Loucy (cell line): ENCODE data around the gene PARP6.
A peak's percentile ranks its signal among the peaks of the same experiment; 100 is the strongest.

ENCODE experiments used
- H2AFZ ChIP-seq: fragments of 200-600 bp; sonication (generic); 2 replicates; pipeline ENCODE4 v1.6.0; 2016; ENCODE audit warnings: antibody characterized with exemption, mild to moderate bottlenecking, low read length, moderate library complexity
- H3F3A ChIP-seq: fragments of 200-600 bp; 2 replicates; pipeline ENCODE4 v1.6.0; 2016; ENCODE audit warnings: antibody characterized with exemption, low read depth, mild to moderate bottlenecking
- H3K27me3 ChIP-seq: fragments of 200-600 bp; sonication (generic); 2 replicates; pipeline ENCODE4 v1.6.1; 2014; ENCODE audit warnings: low read length, mild to moderate bottlenecking; ENCODE audit not compliant: insufficient read depth, poor library complexity, severe bottlenecking
- H3K36me3 ChIP-seq: fragments of 200-600 bp; sonication (generic); 2 replicates; pipeline ENCODE4 v1.6.1; 2016; ENCODE audit warnings: low read length; ENCODE audit not compliant: insufficient read depth
- H3K4me1 ChIP-seq: fragments of 200-600 bp; sonication (generic); 2 replicates; pipeline ENCODE4 v1.5.1; 2014; ENCODE audit warnings: low read length, mild to moderate bottlenecking; ENCODE audit not compliant: insufficient read depth, poor library complexity, severe bottlenecking
- H3K4me2 ChIP-seq: fragments of 200-600 bp; sonication (generic); 2 replicates; pipeline ENCODE4 v1.6.0; 2014; ENCODE audit warnings: antibody characterized with exemption, low read length, low read depth, mild to moderate bottlenecking; ENCODE audit not compliant: poor library complexity, severe bottlenecking
- H3K4me3 ChIP-seq: fragments of 200-600 bp; sonication (generic); 2 replicates; pipeline ENCODE4 v1.5.1; 2014; ENCODE audit warnings: low read length, mild to moderate bottlenecking, mixed read lengths; ENCODE audit not compliant: poor library complexity, severe bottlenecking
- H3K79me2 ChIP-seq: fragments of 200-600 bp; sonication (generic); 2 replicates; pipeline ENCODE4 v1.6.1; 2014; ENCODE audit warnings: low read length; ENCODE audit not compliant: insufficient read depth
- H3K9ac ChIP-seq: fragments of 200-600 bp; sonication (generic); 2 replicates; pipeline ENCODE4 v1.6.0; 2014; ENCODE audit warnings: mild to moderate bottlenecking, low read depth, low read length, moderate library complexity; ENCODE audit not compliant: poor library complexity, severe bottlenecking
- H3K9me2 ChIP-seq: fragments of 200-600 bp; sonication (generic); replicated peaks from 2 replicates; pipeline ENCODE4 v1.6.1; 2016; ENCODE audit warnings: low read depth, low read length, mixed read lengths
- H3K9me3 ChIP-seq: fragments of 200-600 bp; sonication (generic); 2 replicates; pipeline ENCODE4 v1.6.1; 2014; ENCODE audit warnings: mild to moderate bottlenecking, antibody characterized with exemption, low read length, low read depth; ENCODE audit not compliant: insufficient read depth
- H4K20me1 ChIP-seq: fragments of 200-600 bp; sonication (generic); 2 replicates; pipeline ENCODE4 v1.6.0; 2014; ENCODE audit warnings: antibody characterized with exemption, low read length, mild to moderate bottlenecking; ENCODE audit not compliant: insufficient read depth, poor library complexity, severe bottlenecking
- CTCF ChIP-seq: fragments of 200-600 bp; sonication (generic); conservative IDR thresholded peaks from 2 replicates; pipeline ENCODE4 v1.5.1; 2014; ENCODE audit warnings: mild to moderate bottlenecking, antibody characterized with exemption, low read length
- EZH2phosphoT487 ChIP-seq: fragments of 200-600 bp; IDR thresholded peaks from 2 replicates; pipeline ENCODE4 v1.6.1; 2018; ENCODE audit warnings: antibody characterized with exemption, mild to moderate bottlenecking, moderate library complexity, borderline replicate concordance

PARP6 gene

GRCh38 chr15:72272213-72272996 is at the start of gene PARP6:
Gene PARP6 (minus strand): TSS chr15:72272554. CDS start chr15:72267477, 5,077 bp downstream.
- Histone ChIP-seq H3K4me3 (peak within 1 kb of the TSS; percentile 87), H3F3A (no peaks in the 10 kb centered on the region), H3K4me2 (peak within 1 kb of the TSS; percentile 81), H4K20me1 (peaks cover 6% of the 10 kb centered on the region), H3K9me3 (no peaks in the 10 kb centered on the region), H3K36me3 (peaks cover under 1% of the 10 kb centered on the region; the same call in 1 of the 2 replicates), H3K27me3 (no peaks in the 10 kb centered on the region), H3K79me2 (peaks cover 30% of the 10 kb centered on the region), H3K9ac (peak within 1 kb of the TSS; percentile 86), H2AFZ (peak within 1 kb of the TSS; percentile 93), H3K9me2 (no peaks in the 10 kb centered on the region), H3K4me1 (peaks cover 25% of the 10 kb centered on the region)
- TF ChIP-seq CTCF (peak; percentile 67), EZH2phosphoT487 (no peak)

GRCh38 chr15:72319985-72320671 is 47.8 kb upstream of the PARP6 start, which contains the start of gene CELF6:
Gene CELF6 (minus strand): TSS chr15:72320157. CDS start chr15:72319874, 283 bp downstream.
- Histone ChIP-seq H2AFZ (no peak within 1 kb of the TSS), H3K4me1 (no peaks in the 10 kb centered on the region)

GRCh38 chr15:72319360-72319984 is 47.1 kb upstream of the PARP6 start:
- Histone ChIP-seq H3K4me1 (no peaks in the 10 kb centered on the region), H3K4me3 (no peak overlapping the region), H3K9ac (no peak overlapping the region), H3K9me3 (no peaks in the 10 kb centered on the region), H3K36me3 (no peaks in the 10 kb centered on the region), H3F3A (no peaks in the 10 kb centered on the region), H2AFZ (no peak overlapping the region), H3K4me2 (no peak overlapping the region), H3K79me2 (no peaks in the 10 kb centered on the region), H3K9me2 (no peaks in the 10 kb centered on the region), H4K20me1 (no peaks in the 10 kb centered on the region), H3K27me3 (no peaks in the 10 kb centered on the region)
- no peak for TF ChIP-seq EZH2phosphoT487

More at GRCh38 chr15:72319985-72320671, 47.8 kb upstream of the PARP6 start, which contains the start of gene CELF6:
- H3K9me3 ChIP-seq: no peaks in the 10 kb centered on the region
- no peaks in the 10 kb centered on the region for H3K27me3 ChIP-seq
- no peaks in the 10 kb centered on the region for H3K9me2 ChIP-seq
- no peak within 1 kb of the TSS for H3K4me3 ChIP-seq
- H3K36me3 ChIP-seq: no peaks in the 10 kb centered on the region
- no peak within 1 kb of the TSS for H3K9ac ChIP-seq
- no peaks in the 10 kb centered on the region for H4K20me1 ChIP-seq
- no peak for TF ChIP-seq CTCF
- H3F3A ChIP-seq: no peaks in the 10 kb centered on the region
- no peak within 1 kb of the TSS for H3K4me2 ChIP-seq
- no peaks in the 10 kb centered on the region for H3K79me2 ChIP-seq
